GM23338 (cell line): ENCODE results near the gene DR1. TPM values are rescaled to one million over a fixed set of nuclear protein-coding genes. Genes with fewer than 3 reads are reported as not detected.

Experiments used
- ATAC-seq: fragments of 200-7000 bp; cut with Tn5 transposase; 3 replicates; pipeline ENCODE4 v1.9.1; 2020
- DNase-seq: peaks from one replicate; pipeline ENCODE4 v3.0.0-alpha.2; 2015; ENCODE audit warnings: low spot score
- H2AFZ ChIP-seq: fragments of 200-600 bp; sonication (generic); 2 replicates; pipeline ENCODE4 v1.8.0; 2016; ENCODE audit warnings: antibody characterized with exemption, mild to moderate bottlenecking, moderate library complexity
- H3F3A ChIP-seq: fragments of 200-600 bp; sonication (generic); replicated peaks from 2 replicates; pipeline ENCODE4 v1.8.0; 2017; ENCODE audit warnings: antibody characterized with exemption, mixed run types, low read depth
- H3K27ac ChIP-seq: fragments of 200-600 bp; sonication (generic); 2 replicates; pipeline ENCODE4 v1.6.1; 2016; ENCODE audit warnings: low read depth
- H3K27me3 ChIP-seq: fragments of 200-600 bp; sonication (generic); 2 replicates; pipeline ENCODE4 v1.8.0; 2016; ENCODE audit warnings: mild to moderate bottlenecking, mixed run types, moderate library complexity; ENCODE audit not compliant: insufficient read depth
- H3K36me3 ChIP-seq: fragments of 200-600 bp; sonication (generic); 2 replicates; pipeline ENCODE4 v1.8.0; 2016; ENCODE audit warnings: mild to moderate bottlenecking; ENCODE audit not compliant: insufficient read depth
- H3K4me1 ChIP-seq: fragments of 200-600 bp; sonication (generic); 2 replicates; pipeline ENCODE4 v1.8.0; 2016; ENCODE audit warnings: mild to moderate bottlenecking, moderate library complexity; ENCODE audit not compliant: insufficient read depth
- H3K4me2 ChIP-seq: fragments of 200-600 bp; sonication (generic); 2 replicates; pipeline ENCODE4 v1.7.1; 2017; ENCODE audit warnings: mixed run types
- H3K4me3 ChIP-seq: fragments of 200-600 bp; sonication (generic); 2 replicates; pipeline ENCODE4 v1.6.1; 2016; ENCODE audit warnings: mixed run types
- H3K79me2 ChIP-seq: fragments of 200-600 bp; sonication (generic); replicated peaks from 2 replicates; pipeline ENCODE4 v1.8.0; 2017; ENCODE audit warnings: mild to moderate bottlenecking; ENCODE audit not compliant: insufficient read depth
- H3K9me2 ChIP-seq: fragments of 200-600 bp; sonication (generic); 2 replicates; pipeline ENCODE4 v1.8.0; 2017; ENCODE audit not compliant: insufficient read depth
- H4K20me1 ChIP-seq: fragments of 200-600 bp; sonication (generic); replicated peaks from 2 replicates; pipeline ENCODE4 v1.8.0; 2017; ENCODE audit warnings: mild to moderate bottlenecking; ENCODE audit not compliant: insufficient read depth
- H3K27ac Mint-ChIP-seq: 2 replicates; pipeline ENCODE4 v1.8.0; 2020; ENCODE audit warnings: inconsistent platforms, mild to moderate bottlenecking, moderate library complexity, mixed read lengths
- H3K27me3 Mint-ChIP-seq: 3 replicates; pipeline ENCODE4 v1.8.0; 2022; ENCODE audit warnings: low read depth, mild to moderate bottlenecking, moderate library complexity, mixed read lengths, inconsistent platforms; ENCODE audit not compliant: insufficient read depth, poor library complexity
- H3K36me3 Mint-ChIP-seq: 3 replicates; pipeline ENCODE4 v1.8.0; 2021; ENCODE audit warnings: low read depth, mild to moderate bottlenecking, inconsistent platforms, moderate library complexity, mixed read lengths
- H3K4me1 Mint-ChIP-seq: 3 replicates; pipeline ENCODE4 v1.8.0; 2020; ENCODE audit warnings: mild to moderate bottlenecking, inconsistent platforms, mixed read lengths
- H3K4me3 Mint-ChIP-seq: 3 replicates; pipeline ENCODE4 v1.8.0; 2021; ENCODE audit warnings: moderate library complexity, mild to moderate bottlenecking, inconsistent platforms, mixed read lengths
- H3K9me3 Mint-ChIP-seq: 3 replicates; pipeline ENCODE4 v1.8.0; 2020; ENCODE audit warnings: moderate library complexity, mild to moderate bottlenecking, inconsistent platforms, mixed read lengths
- CREB1 ChIP-seq: fragments of 250-450 bp; sonication (Bioruptor Pico); IDR thresholded peaks from 2 replicates; pipeline ENCODE4 v1.5.0; 2020; ENCODE audit warnings: low read depth, mild to moderate bottlenecking, moderate library complexity
- EZH2 ChIP-seq: fragments of 200-600 bp; sonication (generic); IDR thresholded peaks from one replicate; pipeline ENCODE4 v1.8.0; 2017; ENCODE audit warnings: antibody characterized with exemption, mild to moderate bottlenecking, low read depth; ENCODE audit not compliant: unreplicated experiment
- EZH2phosphoT487 ChIP-seq: fragments of 200-600 bp; sonication (generic); IDR thresholded peaks from one replicate; pipeline ENCODE4 v1.8.1; 2018; ENCODE audit warnings: antibody characterized with exemption; ENCODE audit not compliant: unreplicated experiment
- JUNB ChIP-seq: IDR thresholded peaks from one replicate; pipeline ENCODE4 v1.6.1; 2016; ENCODE audit warnings: antibody characterized with exemption; ENCODE audit not compliant: unreplicated experiment
- NANOG ChIP-seq: IDR thresholded peaks from 2 replicates; pipeline ENCODE4 v1.6.1; 2016; ENCODE audit warnings: antibody characterized with exemption, borderline replicate concordance
- POLR2AphosphoS5 ChIP-seq: IDR thresholded peaks from 2 replicates; pipeline ENCODE4 v1.6.1; 2016; ENCODE audit warnings: antibody characterized with exemption, low read depth
- REST ChIP-seq: IDR thresholded peaks from one replicate; pipeline ENCODE4 v1.6.1; 2018; ENCODE audit warnings: antibody characterized with exemption; ENCODE audit not compliant: unreplicated experiment
- ZNF114 ChIP-seq: fragments of 250-450 bp; sonication (Bioruptor Pico); IDR thresholded peaks from 2 replicates; pipeline ENCODE4 v1.5.0; 2020; ENCODE audit warnings: mild to moderate bottlenecking, moderate library complexity
- ZNF331 ChIP-seq: fragments of 250-450 bp; sonication (Bioruptor Pico); IDR thresholded peaks from 2 replicates; pipeline ENCODE4 v1.5.0; 2020; ENCODE audit warnings: low read depth, mild to moderate bottlenecking, moderate library complexity
- polyA plus RNA-seq: library from polyadenylated mRNA; unstranded; fragments of >200 nt; fragmentation: Nextera tagmentation; extraction: Ambion mirVana; gene quantifications from 2 replicates; pipeline ENCODE4 v1.2.1, GENCODE V29; 2016
- total RNA-seq: library from RNA; depleted of rRNA; stranded (reverse); fragments of >200 nt; shearing (Covaris generic); gene quantifications from 2 replicates; pipeline ENCODE4 v1.2.3, GENCODE V29; 2014
- TF ChIP-seq, protein P1 (sequence below), 2 experiments: fragments of 200-600 bp in 1 of 2; sonication (generic) in 1 of 2; conservative IDR thresholded peaks; 2 replicates each; pipeline versions ENCODE4 v1.5.1 to v1.6.1; 2016 to 2017; ENCODE audit warnings: antibody characterized with exemption in 2 of 2, low read depth in 2 of 2, mild to moderate bottlenecking in 2 of 2, moderate library complexity in 1 of 2
- TF ChIP-seq, protein P2 (sequence below): IDR thresholded peaks from 2 replicates; pipeline ENCODE4 v1.6.1; 2016; ENCODE audit warnings: antibody characterized with exemption

The DR1 gene
- total and polyA plus RNA-seq, 2 experiments from 2014 or later: 20.9 to 61.2 TPM

- TF ChIP-seq JUNB (no peak), NANOG (no peak), POLR2AphosphoS5 (no peak), EZH2 (no peak), CREB1 (CRISPR knock-in tag) (no peak), REST (no peak), EZH2phosphoT487 (no peak)
These were observed 20.9 kb upstream of the DR1 start (continued) for GRCh38 chr1:93324486-93325464.

- peaks cover 17% of the 10 kb centered on the region for H3K4me1 Mint-ChIP-seq
- Histone ChIP-seq H3K9me2 (no peaks in the 10 kb centered on the region; the same call in 1 of the 2 replicates), H3K27ac (0 out of 2 replicates have a peak overlapping the region, but pooled peaks have one; percentile 33), H3K4me1 (peaks cover 7% of the 10 kb centered on the region; the same call in 1 of the 2 replicates), H2AFZ (no peak overlapping the region), H3K79me2 (no peaks in the 10 kb centered on the region), H3K36me3 (no peaks in the 10 kb centered on the region), H3F3A (no peaks in the 10 kb centered on the region), H3K27me3 (no peaks in the 10 kb centered on the region), H3K4me2 (no peak overlapping the region), H3K4me3 (no peak overlapping the region), H4K20me1 (no peaks in the 10 kb centered on the region)
- H3K36me3 Mint-ChIP-seq: no peaks in the 10 kb centered on the region; the same call in 2 of the 3 replicates
- no peaks in the 10 kb centered on the region for H3K9me3 Mint-ChIP-seq
- no peak overlapping the region for H3K4me3 Mint-ChIP-seq
- H3K27me3 Mint-ChIP-seq: no peaks in the 10 kb centered on the region
- no peak overlapping the region for H3K27ac Mint-ChIP-seq
- DNase-seq: no peak
- peak; percentile 34; the same call in 2 of the 3 replicates for ATAC-seq
- TF ChIP-seq JUNB (no peak), ZNF331 (CRISPR knock-in tag) (no peak), ZNF114 (no peak), EZH2 (no peak), CREB1 (CRISPR knock-in tag) (no peak)
- TF ChIP-seq, protein P1, sequence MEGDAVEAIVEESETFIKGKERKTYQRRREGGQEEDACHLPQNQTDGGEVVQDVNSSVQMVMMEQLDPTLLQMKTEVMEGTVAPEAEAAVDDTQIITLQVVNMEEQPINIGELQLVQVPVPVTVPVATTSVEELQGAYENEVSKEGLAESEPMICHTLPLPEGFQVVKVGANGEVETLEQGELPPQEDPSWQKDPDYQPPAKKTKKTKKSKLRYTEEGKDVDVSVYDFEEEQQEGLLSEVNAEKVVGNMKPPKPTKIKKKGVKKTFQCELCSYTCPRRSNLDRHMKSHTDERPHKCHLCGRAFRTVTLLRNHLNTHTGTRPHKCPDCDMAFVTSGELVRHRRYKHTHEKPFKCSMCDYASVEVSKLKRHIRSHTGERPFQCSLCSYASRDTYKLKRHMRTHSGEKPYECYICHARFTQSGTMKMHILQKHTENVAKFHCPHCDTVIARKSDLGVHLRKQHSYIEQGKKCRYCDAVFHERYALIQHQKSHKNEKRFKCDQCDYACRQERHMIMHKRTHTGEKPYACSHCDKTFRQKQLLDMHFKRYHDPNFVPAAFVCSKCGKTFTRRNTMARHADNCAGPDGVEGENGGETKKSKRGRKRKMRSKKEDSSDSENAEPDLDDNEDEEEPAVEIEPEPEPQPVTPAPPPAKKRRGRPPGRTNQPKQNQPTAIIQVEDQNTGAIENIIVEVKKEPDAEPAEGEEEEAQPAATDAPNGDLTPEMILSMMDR (conservative IDR thresholded peaks at IDR 0.05; ENCODE audit: low read depth in 2 of 2): no peak
- TF ChIP-seq, protein P2, sequence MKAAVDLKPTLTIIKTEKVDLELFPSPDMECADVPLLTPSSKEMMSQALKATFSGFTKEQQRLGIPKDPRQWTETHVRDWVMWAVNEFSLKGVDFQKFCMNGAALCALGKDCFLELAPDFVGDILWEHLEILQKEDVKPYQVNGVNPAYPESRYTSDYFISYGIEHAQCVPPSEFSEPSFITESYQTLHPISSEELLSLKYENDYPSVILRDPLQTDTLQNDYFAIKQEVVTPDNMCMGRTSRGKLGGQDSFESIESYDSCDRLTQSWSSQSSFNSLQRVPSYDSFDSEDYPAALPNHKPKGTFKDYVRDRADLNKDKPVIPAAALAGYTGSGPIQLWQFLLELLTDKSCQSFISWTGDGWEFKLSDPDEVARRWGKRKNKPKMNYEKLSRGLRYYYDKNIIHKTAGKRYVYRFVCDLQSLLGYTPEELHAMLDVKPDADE: no peak
These were observed 16.6 kb upstream of the DR1 start for GRCh38 chr1:93328809-93329760.
